ENCODE measurements around the gene UBA1.

The UBA1 gene

DNA sequence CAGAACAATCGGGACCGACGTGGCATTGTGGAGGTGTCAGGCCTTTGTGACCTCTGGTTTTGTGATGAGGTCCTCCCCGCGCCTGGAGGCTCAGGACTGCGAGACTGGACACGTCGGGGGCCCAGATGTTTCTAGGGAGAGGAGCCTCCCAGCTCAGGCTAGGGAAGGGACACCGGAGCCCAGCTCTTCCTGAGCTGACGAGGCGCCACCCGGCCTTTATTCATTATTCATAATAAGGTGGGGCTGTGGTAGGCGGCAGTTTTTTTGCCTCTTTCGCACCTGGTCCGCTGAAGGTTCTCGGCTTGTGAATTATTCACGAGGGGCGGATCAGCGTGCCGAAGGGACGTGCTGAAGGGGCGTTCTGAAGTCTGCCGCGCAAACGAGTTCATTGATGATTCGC is 2.3 kb upstream of the UBA1 start:
- Mint-ChIP-seq H3K36me3 (ENCODE audit: low read depth) (peaks cover 71% of the 10 kb centered on the region), H3K4me3 (peak overlapping the region; percentile 88), H3K27me3 (peaks cover 10% of the 10 kb centered on the region), H3K27ac (peak overlapping the region; percentile 95), H3K9me3 (no peaks in the 10 kb centered on the region), H3K4me1 (ENCODE audit: low read depth) (peaks cover 58% of the 10 kb centered on the region)
- peak; percentile 61 for DNase-seq

DNA sequence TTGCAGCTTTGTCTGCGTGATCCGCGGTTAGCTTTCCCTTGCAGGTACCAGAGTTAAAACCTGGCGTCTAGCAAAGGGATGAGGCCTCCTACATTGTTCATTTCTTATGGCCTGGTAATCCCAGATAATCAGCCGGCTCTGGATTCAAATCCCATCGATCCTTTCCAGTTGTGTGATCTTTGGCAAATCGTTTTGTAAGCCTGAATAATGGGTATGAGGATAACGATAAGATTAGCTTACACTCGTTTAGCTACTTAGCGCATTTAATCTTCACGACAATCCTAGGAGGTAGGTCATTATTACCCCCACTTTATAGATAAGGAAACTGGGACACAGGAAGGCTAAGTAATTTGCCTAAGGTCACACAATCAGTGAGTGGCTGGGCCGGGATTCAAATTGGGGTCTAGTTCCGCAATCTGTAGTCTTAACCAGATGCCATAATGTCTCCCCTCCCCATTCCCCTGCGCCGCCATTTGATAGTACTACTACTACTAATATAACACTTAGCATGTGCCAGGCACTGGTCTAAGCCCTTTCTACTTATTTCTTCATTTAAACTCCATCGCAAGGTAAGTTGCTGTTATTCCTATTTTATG is 1.7 kb upstream of the UBA1 start:
- H3K4me3 Mint-ChIP-seq = peak overlapping the region; percentile 88
- H3K27me3 Mint-ChIP-seq = peaks cover 6% of the 10 kb centered on the region
- no peak for DNase-seq
- no peaks in the 10 kb centered on the region for H3K9me3 Mint-ChIP-seq
- H3K4me1 Mint-ChIP-seq (ENCODE audit: low read depth) = peaks cover 64% of the 10 kb centered on the region
- H3K27ac Mint-ChIP-seq = peak overlapping the region; percentile 95
- peaks cover 71% of the 10 kb centered on the region for H3K36me3 Mint-ChIP-seq (ENCODE audit: low read depth)

DNA sequence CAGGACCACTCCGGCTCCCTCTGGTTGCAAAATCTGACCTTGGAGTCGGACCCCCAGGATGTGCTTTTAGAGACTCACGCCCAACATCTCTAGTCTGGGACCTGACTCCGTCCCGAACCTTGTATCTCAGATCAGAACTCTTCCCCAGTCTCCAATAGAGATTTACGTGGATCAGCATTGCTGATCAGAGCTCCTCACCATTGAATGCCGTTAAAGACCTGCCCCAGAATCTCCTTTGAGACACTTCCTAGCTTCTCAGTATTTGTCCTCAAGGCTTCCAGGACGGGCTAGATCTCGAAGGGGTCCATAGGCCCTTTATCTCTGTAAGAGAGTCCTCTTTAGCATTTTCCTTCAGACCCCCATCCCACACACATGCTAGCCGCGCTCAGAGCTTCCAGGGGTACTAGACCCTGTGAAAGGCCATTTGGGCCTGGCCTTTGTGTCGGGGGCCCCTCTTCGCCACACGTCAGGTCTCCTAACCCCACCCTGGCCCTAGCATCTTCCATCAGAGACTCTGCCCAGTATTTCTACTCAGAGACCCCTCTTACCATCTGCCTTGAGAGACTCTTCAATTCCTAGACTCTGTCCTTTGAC is 662 bp downstream of the UBA1 start:
- H3K27ac Mint-ChIP-seq = peak overlapping the region; percentile 98
- DNase-seq = no peak
- H3K4me1 Mint-ChIP-seq (ENCODE audit: low read depth) = peaks cover 66% of the 10 kb centered on the region
- no peaks in the 10 kb centered on the region for H3K9me3 Mint-ChIP-seq
- peaks cover 3% of the 10 kb centered on the region for H3K27me3 Mint-ChIP-seq
- peaks cover 89% of the 10 kb centered on the region for H3K36me3 Mint-ChIP-seq (ENCODE audit: low read depth)
- peak overlapping the region; percentile 95 for H3K4me3 Mint-ChIP-seq

DNA sequence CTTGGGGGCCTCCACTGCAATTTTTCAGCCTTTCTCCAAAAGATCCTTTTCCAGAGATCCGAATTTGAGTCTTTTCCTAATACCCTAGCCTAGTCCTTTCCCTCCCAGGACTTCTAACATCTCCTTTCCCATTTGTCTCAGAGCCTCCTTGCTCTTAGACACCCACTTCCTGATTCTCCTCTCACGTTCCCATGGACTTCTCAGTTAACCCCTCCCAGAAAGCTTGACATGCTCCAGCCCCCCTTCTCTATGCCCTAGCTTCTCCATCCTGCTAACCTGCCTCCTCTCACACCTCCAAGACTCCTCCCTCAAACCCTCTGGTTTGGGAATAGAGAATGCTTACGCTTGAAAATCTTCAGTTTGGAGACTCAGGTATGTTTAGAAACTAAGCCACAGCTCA is 2.5 kb downstream of the UBA1 start:
- Mint-ChIP-seq H3K4me1 (ENCODE audit: low read depth) (peaks cover 57% of the 10 kb centered on the region), H3K36me3 (ENCODE audit: low read depth) (peaks cover 98% of the 10 kb centered on the region), H3K4me3 (peak overlapping the region; percentile 95), H3K9me3 (no peaks in the 10 kb centered on the region), H3K27ac (peak overlapping the region; percentile 98), H3K27me3 (no peaks in the 10 kb centered on the region)
- DNase-seq = no peak

DNA sequence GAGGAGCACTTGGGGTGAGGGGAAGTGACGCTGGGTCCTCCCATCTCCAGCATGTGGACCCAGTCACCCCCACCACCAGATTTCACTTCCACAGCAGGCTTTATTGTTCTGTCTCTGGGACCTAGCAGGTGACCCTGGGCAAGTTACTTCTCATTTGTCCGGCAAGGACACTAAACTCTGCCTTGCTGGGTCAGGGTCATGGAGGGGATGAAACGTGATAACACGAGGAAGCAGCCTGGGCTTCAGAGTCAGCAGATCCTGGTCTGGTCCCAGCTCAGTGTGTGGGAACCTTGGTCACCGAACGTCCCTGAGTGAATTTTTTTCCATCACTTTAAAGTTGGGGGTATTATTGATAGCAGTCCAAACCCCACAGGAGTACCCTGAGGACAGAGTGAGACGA is 3.9 kb downstream of the UBA1 start:
- no peaks in the 10 kb centered on the region for H3K9me3 Mint-ChIP-seq
- peaks cover 100% of the 10 kb centered on the region for H3K36me3 Mint-ChIP-seq (ENCODE audit: low read depth)
- H3K27ac Mint-ChIP-seq = peak overlapping the region; percentile 98
- peak overlapping the region; percentile 23 for H3K4me3 Mint-ChIP-seq
- no peaks in the 10 kb centered on the region for H3K27me3 Mint-ChIP-seq
- H3K4me1 Mint-ChIP-seq (ENCODE audit: low read depth) = peaks cover 52% of the 10 kb centered on the region
- no peak for DNase-seq

DNA sequence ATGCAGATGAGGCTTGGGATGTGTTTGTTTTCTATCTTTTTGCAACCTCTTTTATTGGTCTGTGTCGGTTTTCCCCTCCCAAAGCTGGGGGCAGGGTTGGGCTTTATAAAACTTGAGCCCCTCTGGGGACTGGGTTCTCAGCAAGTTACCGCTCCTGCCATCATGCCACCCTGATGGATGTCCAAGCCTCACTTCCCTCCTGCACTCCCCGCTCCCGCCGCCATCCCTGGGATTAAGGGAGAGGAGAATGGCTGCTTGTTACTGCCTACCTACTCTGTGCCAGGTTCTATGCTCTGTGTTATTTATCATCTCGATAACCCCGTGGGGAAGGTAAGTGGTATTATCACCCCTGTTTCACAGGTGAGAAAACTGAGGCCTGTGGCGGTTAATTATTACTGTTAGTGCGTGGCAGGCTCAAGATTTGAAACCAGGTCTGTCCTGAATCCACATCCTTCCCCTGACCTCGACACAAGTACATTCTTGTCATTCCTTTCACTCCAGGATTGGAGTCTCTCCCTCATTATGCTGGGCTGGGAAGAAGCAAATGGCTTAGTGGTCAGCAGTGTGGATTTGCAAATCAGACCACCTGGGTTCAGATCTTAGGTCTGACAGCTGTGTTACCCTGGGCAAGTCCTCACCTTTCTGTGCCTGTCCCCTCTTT is 4.5 kb downstream of the UBA1 start:
- H3K27ac Mint-ChIP-seq = peak overlapping the region; percentile 98
- peaks cover 100% of the 10 kb centered on the region for H3K36me3 Mint-ChIP-seq (ENCODE audit: low read depth)
- H3K4me3 Mint-ChIP-seq = no peak overlapping the region
- H3K27me3 Mint-ChIP-seq = no peaks in the 10 kb centered on the region
- no peak for DNase-seq
- H3K4me1 Mint-ChIP-seq (ENCODE audit: low read depth) = peaks cover 46% of the 10 kb centered on the region
- H3K9me3 Mint-ChIP-seq = no peaks in the 10 kb centered on the region

DNA sequence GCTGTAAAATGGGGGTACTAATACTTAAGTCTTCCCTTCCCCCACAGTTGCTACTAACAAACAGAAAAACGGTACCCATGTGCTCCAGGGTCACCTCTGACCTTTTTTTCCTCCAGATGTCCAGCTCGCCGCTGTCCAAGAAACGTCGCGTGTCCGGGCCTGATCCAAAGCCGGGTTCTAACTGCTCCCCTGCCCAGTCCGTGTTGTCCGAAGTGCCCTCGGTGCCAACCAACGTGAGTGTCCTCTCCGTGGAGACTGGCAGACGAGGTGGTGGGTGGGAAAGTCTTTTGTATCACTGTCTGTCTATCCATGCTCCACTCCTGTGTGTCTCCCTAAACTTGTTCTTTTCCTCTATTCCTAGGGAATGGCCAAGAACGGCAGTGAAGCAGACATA is 5.1 kb downstream of the UBA1 start:
- DNase-seq = no peak
- Mint-ChIP-seq H3K4me3 (no peak overlapping the region), H3K9me3 (no peaks in the 10 kb centered on the region), H3K4me1 (ENCODE audit: low read depth) (peaks cover 42% of the 10 kb centered on the region), H3K27ac (peak overlapping the region; percentile 42), H3K27me3 (no peaks in the 10 kb centered on the region), H3K36me3 (ENCODE audit: low read depth) (peaks cover 100% of the 10 kb centered on the region)

DNA sequence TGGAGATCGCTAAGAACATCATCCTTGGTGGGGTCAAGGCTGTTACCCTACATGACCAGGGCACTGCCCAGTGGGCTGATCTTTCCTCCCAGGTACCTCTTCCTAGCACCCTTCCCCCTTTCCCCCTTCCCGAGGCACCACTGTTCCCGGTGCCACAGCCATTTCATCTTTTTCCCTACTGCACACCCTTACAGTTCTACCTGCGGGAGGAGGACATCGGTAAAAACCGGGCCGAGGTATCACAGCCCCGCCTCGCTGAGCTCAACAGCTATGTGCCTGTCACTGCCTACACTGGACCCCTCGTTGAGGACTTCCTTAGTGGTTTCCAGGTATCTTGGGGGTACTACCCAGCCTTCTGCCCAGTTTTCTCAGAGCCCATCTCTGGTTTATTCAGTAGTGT is 5.7 kb downstream of the UBA1 start:
- H3K36me3 Mint-ChIP-seq (ENCODE audit: low read depth) = peaks cover 100% of the 10 kb centered on the region
- H3K4me3 Mint-ChIP-seq = no peak overlapping the region
- no peak overlapping the region for H3K27ac Mint-ChIP-seq
- peaks cover 40% of the 10 kb centered on the region for H3K4me1 Mint-ChIP-seq (ENCODE audit: low read depth)
- DNase-seq = no peak
- H3K9me3 Mint-ChIP-seq = no peaks in the 10 kb centered on the region
- H3K27me3 Mint-ChIP-seq = no peaks in the 10 kb centered on the region

DNA sequence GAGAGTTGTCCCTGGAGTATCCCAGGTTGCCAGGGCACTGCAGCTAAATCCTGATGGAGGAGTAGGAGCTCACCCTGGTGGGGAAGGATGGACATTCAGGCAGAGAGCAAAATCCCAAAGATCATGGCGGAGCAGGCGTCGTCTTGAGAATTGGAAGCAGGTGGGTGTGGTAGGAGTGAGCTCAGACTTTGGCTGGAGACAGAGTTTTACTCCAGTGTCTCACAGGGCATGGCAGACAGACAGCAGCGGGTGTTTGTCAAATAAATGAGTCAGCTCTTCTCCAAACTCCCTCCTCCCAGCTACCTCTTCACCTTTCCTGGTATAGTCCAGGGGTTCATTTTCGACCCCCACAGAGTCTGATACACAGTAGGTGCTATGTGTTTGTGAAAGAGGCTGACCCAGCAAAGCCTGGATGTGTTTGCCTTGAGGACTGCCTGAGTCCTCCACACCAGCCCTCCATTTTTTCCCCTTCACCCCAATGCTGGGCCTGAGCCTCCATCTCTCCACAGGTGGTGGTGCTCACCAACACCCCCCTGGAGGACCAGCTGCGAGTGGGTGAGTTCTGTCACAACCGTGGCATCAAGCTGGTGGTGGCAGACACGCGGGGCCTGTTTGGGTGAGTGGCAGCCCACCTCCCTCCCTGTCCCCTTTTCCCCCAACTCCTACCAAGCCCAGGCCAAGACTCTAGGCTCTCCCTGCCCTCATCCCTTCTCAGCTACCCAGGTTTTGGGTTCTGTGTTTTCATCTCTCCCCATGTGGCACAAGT is 6.9 kb downstream of the UBA1 start:
- Mint-ChIP-seq H3K27ac (peak overlapping the region; percentile 68), H3K36me3 (ENCODE audit: low read depth) (peaks cover 100% of the 10 kb centered on the region), H3K27me3 (no peaks in the 10 kb centered on the region), H3K4me1 (ENCODE audit: low read depth) (peaks cover 34% of the 10 kb centered on the region), H3K9me3 (no peaks in the 10 kb centered on the region), H3K4me3 (no peak overlapping the region)
- no peak for DNase-seq

DNA sequence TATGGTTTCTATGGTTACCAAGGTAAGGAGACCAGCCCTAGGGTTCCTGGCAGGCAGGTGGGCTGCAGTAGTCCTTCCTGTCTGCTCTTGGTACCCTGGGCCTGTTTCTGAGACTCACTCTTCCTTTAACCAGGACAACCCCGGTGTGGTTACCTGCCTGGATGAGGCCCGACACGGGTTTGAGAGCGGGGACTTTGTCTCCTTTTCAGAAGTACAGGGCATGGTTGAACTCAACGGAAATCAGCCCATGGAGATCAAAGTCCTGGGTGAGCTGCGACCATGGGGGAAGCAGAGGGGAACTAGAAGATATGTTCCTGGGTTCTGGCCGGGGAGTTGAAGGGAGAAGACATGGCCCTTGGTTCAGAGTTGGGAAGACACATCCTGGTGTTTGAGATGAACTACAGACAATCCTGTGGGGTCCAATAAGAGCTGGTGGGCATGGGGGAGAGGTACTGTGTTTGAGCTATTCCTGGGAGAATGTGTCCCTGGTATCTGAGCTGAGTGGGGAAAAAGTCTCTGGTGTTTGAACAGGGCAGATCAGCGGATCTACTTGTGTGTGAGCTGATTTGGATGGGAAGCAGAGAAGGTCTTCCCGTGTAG is 7.8 kb downstream of the UBA1 start:
- peaks cover 100% of the 10 kb centered on the region for H3K36me3 Mint-ChIP-seq (ENCODE audit: low read depth)

DNA sequence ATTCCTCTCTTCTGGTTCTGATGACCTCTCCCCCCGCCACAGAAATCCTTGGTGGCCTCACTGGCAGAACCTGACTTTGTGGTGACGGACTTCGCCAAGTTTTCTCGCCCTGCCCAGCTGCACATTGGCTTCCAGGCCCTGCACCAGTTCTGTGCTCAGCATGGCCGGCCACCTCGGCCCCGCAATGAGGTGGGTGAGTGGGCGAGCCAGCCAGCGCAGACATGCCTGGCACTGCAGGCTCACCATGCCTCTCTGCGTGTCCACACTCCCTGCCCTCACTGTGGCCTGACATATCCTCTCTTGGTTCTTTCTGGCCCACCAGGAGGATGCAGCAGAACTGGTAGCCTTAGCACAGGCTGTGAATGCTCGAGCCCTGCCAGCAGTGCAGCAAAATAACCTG is 8.7 kb downstream of the UBA1 start:
- H3K36me3 Mint-ChIP-seq (ENCODE audit: low read depth) = peaks cover 100% of the 10 kb centered on the region
- DNase-seq = no peak
- H3K4me3 Mint-ChIP-seq = no peak overlapping the region
- H3K27me3 Mint-ChIP-seq = no peaks in the 10 kb centered on the region
- H3K4me1 Mint-ChIP-seq (ENCODE audit: low read depth) = peaks cover 23% of the 10 kb centered on the region
- H3K9me3 Mint-ChIP-seq = no peaks in the 10 kb centered on the region
- H3K27ac Mint-ChIP-seq = peak overlapping the region; percentile 29

More for the DNA sequence above, 7.8 kb downstream of the UBA1 start:
- Mint-ChIP-seq H3K27me3 (no peaks in the 10 kb centered on the region), H3K4me3 (no peak overlapping the region), H3K27ac (peak overlapping the region; percentile 68), H3K4me1 (ENCODE audit: low read depth) (peaks cover 31% of the 10 kb centered on the region), H3K9me3 (no peaks in the 10 kb centered on the region)
- no peak for DNase-seq

DNA sequence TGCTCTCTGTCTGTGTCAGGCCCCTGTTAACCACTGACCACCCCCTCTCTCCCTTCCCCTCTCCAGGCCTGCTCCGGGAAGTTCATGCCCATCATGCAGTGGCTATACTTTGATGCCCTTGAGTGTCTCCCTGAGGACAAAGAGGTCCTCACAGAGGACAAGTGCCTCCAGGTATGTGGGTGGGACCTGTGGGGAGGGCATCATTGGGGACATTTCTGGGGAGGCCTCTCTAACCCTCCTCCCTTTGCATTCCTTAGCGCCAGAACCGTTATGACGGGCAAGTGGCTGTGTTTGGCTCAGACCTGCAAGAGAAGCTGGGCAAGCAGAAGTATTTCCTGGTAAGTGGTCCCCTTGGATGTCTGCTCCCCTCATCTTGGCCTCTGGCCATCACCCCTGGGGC is 9.2 kb downstream of the UBA1 start:
- no peak for DNase-seq
- Mint-ChIP-seq H3K4me3 (no peak overlapping the region), H3K36me3 (ENCODE audit: low read depth) (peaks cover 100% of the 10 kb centered on the region), H3K4me1 (ENCODE audit: low read depth) (peaks cover 17% of the 10 kb centered on the region), H3K9me3 (no peaks in the 10 kb centered on the region), H3K27me3 (no peaks in the 10 kb centered on the region), H3K27ac (no peak overlapping the region)

DNA sequence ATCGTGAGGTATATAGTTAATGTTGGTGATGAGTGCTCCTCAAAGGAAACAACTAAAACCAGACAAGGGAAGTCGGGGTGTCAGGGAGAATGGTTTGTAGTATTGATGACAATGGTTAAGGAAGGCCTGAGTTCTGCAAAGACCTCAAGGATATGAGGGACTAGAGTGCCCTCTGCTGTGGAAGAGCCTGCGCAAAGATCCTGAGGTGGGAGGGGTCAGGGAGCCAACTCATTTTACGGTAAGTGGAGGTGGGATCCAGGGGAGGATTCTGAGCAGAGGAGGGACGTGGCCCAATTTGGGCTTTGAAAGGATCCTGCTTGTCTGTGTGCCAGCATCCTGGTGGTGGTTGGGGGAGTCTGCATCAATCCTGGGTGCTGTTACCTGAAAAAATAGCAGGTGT is 11.3 kb downstream of the UBA1 start:
- Mint-ChIP-seq H3K4me3 (no peak overlapping the region), H3K27ac (peak overlapping the region; percentile 53), H3K27me3 (no peaks in the 10 kb centered on the region), H3K4me1 (ENCODE audit: low read depth) (peaks cover 11% of the 10 kb centered on the region), H3K9me3 (no peaks in the 10 kb centered on the region), H3K36me3 (ENCODE audit: low read depth) (peaks cover 100% of the 10 kb centered on the region)
- no peak for DNase-seq

DNA sequence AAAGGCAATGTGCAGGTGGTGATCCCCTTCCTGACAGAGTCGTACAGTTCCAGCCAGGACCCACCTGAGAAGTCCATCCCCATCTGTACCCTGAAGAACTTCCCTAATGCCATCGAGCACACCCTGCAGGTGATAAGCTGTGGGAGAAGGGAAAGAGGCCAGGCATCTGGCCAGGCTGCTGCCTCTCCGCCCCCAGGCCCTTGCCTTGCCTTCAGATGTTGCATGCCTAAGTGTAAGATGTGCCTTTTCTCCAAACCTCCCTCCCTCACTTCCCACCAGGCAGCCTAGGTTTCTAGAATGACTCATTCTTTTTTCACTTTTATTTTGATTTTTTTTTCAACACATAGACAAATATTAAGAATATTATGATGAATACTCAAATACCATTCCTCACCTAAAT is 12.7 kb downstream of the UBA1 start:
- Mint-ChIP-seq H3K9me3 (no peaks in the 10 kb centered on the region), H3K27ac (peak overlapping the region; percentile 67), H3K36me3 (ENCODE audit: low read depth) (peaks cover 100% of the 10 kb centered on the region), H3K4me3 (no peak overlapping the region), H3K27me3 (no peaks in the 10 kb centered on the region), H3K4me1 (ENCODE audit: low read depth) (peaks cover 11% of the 10 kb centered on the region)
- no peak for DNase-seq

Data from activated T-cell treated with anti-CD3 and anti-CD28 coated beads, Interleukin-2, amount 50 U/mL, for 24 hours (primary cell).